NCI-H2107 treated with DMSO at 0.1 percent for 48 hours (cell line): ENCODE data around the gene COX6B2.

Source experiments
- DNase-seq: peaks from one replicate; lab custom pipeline; 2025; ENCODE audit not compliant: unreplicated experiment; lab: John Stamatoyannopoulos, UW

COX6B2 gene

DNA sequence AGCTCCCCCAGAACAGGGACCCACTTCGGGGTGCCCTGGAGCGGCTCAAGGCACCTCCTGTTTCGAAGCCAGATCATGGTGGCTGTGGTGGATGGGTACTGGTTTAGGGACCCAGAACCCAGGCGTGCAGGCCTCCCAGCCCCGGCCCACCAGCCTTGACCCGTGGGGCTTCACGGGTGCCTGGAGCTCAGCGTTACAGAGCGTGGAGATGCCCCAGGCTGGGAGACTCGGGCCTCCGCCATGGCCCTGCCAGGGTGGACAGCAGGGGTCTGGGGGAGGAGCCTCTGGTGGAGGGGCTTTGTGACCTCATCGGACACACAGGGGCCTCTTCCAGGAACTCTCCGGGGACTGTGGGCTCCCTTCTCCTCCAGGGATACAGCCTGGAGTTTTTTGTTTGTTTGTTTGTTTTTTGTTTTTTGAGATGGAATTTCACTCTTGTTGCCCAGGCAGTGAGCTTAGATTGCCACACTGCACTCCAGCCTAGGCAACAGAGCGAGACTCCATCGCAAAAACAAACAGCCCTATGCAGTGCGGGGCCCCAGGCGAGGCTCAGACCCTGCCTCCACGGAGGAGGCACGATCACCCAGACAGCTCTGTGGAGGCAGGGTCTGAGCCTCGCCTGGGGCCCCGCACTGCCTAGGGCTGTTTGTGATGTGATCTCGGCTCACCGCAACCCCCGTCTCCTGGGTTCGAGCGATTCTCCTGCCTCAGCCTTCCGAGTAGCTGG is 8.6 kb upstream of the COX6B2 start, which contains the start of gene GARIN5B:
GARIN5B (minus strand) TSS at position 271 of the 727 bp plus-strand sequence; CDS start at position 77, 194 bp downstream.
- no peak for DNase-seq

DNA sequence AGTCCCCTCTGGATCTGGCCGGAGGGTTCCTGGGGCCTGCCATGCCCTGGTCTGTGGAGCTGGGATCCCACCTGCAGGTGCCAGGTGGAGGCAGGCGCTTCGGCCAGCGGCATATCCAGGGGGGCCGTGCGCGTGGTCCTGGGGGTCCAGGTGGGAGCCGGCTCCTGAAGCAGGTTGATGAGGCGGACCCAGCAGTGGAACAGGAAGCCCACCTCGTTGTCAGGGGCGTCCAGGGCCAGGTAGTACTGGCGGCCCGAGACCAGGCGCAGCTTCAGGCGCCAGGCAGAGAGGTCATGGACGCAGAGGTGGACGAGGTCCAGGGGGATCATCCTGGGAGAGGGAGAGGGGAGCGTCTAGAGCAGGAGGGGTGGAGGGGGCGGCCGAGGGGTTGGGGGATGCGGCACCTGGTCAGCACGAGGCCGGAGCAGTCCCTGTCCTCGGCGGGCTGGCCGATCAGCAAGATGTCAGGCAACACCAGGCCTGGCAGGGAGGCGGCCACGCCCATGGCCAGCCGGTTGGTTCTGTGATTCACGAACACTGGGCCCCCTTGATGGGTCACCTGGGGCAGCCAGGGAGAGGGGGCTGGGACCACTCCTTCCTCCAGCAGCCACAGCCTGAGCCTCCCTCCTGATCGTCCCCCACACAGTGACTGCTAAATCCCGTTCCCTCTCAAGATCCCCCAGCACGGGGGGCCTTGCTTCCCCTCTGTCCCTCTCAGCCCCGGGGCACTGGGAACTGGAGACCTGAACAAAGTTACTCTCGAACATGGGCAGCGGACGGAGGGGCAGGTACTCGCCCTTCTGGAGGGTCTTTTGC is 7.9 kb upstream of the COX6B2 start:
- DNase-seq: no peak

DNA sequence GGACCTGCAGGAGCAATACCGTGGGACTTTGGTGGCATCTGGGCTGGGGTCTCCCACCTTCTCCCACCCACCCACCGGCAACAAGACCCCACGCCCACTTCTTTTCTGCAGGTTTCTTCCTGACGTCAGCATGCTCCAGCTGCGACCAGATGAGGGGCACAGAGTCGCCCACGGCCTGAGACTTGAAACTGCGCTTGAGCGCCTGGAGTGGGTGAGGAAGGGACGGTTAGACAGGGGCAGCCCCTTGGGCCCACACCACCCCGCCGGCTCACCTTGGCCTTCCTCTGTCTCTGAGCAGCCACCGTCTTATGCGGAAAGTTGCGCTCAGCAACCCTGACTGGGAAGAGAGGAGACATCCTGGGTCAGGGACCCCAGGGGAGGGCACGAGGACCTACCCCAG is 6.4 kb upstream of the COX6B2 start:
- no peak for DNase-seq

DNA sequence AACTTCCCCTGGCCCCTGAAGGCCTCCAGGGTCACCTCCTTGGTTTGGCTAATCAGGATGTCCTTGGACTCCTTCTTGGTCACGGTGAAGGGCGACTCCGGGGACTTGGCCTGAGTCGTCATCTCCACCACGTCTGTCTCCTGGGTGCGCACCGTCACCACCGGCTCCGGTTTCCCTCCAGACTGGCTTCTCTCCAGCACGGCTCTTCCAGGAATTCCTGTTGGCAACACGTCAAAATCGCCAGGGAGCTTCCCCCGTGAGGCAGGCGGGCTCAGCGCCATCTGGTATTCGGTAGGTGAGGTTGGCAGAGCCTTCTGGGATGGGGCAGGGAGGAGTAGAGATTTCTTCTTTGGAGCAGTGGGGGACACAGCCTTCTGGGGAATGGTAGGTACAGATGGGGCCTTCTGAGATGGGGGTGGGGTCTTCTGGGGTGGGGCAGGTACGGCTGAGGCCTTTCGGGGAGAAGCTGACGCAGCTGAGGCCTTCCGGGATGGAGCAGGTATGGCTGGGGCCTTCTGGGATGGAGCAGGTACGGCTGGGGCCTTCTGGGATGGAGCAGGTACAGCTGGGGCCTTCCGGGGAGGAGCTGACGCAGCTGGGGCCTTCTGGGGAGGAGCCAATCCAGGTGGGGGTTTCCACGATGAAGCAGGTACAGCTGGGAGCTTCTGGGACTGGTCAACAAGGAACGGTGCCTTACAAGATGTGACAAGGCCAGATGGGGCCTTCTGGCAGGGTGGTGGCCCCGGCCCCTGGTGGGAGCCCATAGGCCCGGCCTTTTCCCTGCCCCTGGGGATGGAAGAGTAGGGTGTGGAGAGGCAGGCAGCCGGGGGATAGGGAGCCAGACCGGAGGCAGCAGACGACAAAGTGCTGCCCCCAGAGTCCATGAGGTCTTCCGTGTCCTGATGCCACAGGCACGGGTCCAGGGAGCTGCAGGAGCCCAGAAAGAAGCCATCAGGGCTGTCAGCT is 4.7 kb upstream of the COX6B2 start:
- DNase-seq: peak; percentile 16

DNA sequence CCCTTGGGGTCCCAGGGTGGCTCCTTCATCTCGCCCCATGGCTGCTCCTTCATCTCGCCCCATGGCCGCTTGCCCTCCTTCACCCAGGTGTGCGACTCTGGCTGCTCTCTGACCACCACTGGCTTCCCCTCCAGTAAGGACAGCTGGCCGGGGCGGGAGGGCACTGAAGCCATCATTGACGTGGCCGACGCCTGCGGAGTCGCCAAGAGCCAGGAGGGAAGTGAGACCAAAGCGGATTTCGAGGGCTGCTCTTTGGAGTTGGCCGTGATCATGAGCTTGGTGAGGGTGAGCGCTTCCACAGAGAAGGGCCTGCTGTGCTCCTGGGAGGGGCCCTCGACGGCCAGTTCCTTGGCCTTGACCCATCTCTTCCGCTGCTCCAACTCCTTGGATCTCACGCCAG is 4.0 kb upstream of the COX6B2 start:
- DNase-seq: no peak

DNA sequence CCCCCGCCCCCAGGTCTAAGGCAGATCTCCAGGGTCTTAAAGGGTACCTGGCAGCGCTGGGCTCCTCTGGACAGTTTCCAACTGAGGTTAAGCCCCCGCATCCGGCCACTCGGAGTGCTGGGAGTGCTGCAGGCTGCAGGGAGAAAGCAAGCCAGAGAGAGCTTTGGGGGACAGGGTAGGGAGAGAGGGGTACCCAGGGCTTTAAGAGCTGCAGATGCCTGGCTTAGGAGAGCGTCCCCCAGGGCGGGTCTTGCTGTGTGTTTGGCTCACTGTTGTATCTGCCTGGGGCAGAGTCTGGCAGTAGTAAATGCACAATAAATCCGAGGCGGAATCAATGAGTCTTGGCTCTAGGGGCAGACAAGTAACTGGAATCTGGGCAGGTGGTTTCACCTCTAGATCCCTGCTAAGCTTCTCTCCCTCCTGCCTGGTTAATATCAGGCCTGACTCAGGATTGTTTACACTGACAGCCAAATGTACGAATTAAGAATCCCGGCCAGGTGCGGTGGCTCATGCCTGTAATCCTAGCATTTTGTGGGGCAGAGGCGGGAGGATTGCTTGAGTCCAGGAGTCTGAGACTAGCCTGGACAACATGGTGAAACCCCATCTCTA is 798 bp upstream of the COX6B2 start:
- no peak for DNase-seq

DNA sequence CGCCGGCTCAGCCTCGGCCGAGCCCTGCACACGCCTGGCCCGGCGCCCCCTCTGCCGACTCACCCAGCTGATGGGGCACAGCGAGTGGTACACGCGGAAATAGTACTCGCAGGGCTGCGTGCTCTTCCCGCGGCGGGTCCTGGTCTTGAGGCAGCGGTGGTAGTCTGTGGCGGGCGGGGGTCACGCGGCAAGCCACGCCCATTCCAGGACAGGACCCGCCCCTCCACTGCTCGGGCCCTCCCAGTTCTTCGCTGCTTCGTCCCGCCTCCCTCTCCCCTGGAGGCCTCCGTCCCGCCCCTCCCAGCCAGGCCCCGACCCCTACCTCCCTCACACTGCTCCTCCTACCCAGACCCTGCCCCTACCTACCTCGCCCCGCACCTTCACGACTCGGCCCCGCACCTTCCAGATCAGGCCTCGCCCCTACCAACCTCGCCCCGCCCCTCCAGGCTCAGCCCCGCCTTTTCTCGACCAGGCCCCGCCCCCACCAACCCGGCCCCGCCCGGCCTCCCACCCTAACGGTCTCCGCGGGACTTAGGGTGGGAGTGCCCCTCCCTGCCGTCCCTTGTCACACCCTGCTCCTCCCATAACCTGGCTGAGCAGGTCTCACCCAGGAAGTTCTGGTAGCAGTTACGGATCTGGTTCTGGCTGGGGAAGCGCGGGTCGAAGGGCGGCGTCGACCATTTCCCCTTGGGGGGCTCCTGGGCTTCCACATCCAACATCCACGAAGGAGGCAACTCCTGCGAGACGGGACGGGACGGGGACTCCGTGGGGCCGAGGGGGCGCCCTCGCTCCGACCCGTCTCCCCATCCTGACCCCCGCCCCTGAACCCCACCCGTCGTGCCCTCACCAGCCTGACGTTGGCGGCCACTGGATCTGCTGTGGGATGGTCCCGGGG is 469 bp downstream of the COX6B2 start:
- DNase-seq: no peak

DNA sequence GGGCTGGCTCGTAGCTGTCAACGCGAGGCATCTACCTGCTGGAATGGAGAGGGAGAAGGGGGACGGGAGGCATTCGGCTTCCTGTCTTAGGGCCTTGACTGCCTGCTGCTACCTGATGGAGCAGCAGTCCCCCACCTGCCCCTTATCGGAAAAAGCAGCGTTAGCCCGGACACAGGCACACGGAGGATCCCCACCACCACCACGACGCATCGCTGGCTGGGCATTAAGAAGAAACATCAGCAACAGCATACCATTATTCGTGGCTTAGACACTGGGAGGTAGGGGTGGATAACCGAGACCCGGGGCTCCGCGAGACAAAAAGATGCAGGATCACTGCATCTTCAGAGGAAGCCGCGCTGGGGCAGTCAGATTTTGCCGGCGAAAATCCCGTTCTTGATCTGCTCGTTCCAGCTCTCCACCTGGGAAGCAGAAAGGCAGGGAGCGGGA is 1.1 kb downstream of the COX6B2 start:
- no peak for DNase-seq

DNA sequence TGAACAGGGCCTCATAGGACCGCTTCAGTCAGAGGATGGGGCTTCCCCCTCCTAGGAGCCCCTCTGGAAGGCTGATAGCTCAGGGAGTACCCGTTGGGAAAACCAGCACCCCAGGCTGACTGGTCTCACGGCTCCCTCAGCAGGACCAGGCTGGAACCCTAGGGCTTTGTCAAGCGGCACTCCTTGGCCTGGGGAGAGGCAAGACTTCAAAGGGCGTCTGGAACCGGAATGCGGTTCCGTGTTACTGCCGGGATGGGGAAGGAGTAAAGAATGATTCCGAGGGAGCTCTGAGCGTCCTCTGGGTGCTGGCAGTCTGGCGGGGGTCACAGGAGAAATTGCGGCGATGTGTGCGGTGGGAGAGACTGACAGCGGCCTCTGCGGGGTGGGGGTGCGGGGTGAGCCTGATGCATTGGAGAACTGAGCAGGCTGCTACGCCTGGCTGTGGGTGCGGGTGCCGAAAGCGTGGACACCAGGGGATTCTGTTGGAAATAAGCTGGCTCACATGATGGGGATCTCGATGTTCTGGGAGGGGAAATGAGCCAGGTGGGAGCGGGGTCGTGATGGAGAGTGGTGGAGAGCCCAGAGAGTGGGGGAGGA is 1.9 kb downstream of the COX6B2 start:
- no peak for DNase-seq

DNA sequence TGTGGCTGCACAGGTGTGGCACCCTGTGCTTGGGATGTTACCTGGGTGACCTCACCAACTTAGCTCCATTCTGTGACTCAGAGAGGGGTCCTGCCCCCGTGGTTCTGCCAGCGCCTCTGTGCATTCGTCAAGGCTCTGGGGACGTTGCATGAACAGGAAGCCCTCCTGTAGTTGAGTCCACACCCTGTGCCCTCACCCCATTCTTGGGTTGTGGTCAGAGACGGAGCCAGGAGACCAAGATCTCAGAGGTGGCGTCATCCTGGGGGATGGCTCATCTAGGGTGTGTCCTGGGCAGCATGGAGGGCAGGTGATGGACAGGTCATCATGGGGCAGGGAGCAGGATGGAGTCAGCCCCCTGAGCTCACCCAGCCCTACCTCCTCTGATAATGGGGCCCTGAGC is 2.5 kb downstream of the COX6B2 start:
- no peak for DNase-seq

DNA sequence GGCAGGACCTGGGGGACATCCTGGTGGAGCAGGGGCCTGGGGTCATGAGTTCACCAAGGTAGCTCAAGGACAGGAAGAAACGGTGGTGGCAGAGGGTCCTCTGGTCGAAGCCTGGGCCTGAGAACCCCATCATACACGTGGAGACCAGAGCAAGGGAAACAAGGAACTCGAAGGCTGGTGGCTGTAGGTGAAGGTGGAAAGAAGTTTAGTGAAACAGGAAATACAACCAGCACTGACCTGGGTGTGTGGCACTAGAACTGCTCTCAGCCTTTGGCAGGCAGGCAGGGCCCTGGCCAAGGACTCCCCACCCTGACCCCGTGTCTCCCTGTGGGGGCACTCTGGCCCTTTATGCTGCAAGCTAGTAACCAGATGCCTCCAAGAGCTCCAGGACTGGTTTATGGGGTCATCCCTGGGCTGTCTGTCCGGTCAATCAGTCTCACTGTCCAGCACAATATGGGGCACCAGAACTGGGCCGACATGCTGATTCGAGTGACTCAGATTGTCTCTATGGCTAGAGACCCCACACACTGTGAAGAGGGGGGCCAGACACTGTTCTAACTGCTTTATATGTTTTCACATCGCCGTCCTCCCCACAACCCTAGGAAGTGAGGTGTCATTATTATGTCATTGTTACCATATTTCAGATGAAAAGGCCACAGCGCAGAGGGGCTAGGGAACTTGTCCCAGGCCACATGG is 3.8 kb downstream of the COX6B2 start:
- DNase-seq: no peak

DNA sequence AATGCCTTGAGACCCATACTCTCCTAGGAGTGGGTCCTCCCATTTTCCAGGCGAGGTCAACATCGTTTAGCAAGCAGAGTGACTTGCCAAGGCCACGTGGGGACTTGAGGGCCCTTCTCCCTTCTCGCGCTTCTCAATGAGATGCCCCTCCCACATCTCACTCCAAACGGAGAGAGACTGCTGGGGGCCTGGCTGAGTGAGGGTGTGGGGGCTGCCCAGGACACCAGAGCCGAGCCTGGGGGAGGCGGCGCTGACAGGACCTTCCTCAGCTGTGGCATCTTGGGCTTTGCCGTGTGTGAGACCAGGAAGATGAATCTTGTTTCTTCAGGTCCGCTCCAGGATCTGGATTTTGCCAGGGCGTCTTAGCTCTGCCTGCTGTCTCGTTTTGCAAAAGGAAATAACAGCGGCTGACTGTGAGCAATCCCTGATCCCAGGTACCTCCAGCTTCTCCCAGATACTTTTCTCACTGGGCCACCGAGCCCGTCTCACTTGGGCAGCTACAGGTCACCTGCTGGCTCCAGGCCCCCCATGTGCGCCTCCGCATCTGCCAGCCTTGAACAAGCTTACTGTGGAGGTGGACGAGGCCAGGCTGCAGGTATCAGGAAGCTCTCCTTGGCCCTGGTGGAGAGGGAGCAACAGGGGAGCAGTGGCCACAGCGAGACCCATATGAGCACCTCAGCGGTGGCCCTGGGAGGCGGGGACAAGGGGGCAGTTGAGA is 6.0 kb downstream of the COX6B2 start:
- DNase-seq: no peak

DNA sequence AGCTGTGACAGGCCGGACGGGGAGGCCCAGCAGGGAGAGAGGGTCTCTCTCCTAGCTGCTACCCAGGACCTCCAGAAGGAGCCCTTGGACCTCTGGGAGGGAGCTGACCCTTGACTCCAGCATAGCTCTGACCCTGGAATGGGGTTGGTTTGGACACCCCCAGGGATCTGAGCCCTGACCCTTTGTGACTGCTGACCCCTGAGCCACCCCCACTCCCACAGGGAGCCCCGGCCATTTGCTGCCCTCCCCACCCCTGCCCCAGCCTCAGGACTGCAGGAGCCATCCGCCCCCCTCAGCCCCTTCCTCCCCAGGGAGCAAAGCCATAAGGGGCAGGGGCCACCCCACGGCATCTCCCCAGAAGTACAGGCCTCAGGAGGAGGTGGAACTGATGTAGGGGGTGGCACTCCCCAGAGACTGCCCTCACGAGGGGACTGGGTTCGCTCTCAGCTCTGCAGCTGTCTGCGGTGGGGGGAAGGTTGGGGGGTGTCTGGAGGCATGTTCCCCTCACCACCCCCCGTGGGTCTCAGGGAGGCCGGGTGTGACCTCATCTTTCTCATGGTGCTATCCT is 7.0 kb downstream of the COX6B2 start:
- DNase-seq: no peak

DNA sequence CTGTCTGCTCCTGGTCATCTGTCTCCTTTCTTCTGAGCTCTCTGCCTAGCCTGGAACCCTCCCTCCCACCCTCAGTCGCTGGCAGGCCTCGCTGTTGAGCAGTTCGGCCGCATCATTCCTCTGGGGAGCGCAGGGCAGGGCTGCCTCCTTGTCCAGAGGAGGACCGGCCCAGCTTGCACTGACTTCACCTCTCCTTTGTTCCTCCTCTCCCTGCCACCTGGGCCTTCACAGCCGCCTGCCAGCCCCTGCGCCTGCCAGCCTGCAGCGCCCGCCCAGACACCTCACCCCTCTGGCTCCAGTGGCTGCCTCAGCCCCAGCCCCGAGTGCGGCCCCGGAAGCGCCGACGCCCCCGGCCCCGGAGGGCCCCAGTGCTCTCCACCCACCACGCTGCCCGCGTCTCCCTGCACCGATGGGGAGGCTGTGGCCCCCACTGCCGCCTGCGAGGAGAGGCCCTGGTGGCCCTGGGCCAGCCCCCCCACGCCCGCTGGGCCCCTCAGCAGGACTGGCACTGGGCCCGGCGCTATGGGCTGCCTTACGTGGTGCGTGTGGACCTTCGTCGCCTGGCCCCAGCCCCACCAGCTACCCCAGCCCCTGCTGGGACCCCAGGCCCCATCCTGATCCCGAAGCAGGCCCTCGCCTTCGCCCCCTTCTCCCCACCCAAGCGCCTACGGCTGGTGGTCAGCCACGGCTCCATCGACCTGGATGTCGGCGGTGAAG is 7.6 kb downstream of the COX6B2 start:
- no peak for DNase-seq

DNA sequence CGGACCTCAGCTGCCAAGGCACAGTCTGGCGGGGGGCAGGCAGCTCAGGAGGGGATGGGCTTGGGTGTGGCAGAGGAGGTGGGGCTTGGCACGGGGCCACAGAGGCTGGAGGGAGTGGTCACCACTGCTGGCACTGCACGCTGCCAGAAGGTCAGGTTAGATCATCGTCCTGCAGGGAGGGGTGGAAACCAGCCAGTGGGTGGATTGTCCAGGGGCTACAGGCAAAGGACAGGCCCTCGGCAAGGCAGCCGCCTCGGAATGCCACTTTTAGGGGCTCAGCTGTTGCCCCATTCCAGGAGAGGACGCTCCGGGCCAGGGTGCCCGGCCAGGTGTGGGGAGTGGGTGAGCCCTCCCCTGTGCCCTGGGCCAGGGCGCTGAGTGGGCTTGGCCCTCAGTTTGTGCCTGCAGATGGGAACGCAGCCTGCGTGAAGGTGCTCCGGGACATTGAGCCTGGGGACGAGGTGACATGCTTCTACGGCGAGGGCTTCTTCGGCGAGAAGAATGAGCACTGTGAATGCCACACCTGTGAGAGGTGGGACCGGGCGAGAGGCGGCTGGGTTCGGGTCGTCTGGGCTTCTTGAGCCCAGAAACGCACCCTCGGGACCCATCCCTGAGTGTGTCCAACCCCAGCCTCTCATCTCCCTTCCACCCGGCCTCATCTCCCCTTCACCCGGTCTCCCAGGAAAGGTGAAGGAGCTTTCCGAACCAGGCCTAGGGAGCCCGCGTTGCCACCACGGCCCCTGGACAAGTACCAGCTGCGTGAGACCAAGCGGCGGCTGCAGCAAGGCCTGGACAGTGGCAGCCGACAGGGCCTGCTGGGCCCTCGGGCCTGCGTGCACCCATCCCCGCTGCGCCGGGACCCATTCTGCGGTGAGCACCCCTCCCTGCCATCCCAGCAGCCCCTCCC is 8.4 kb downstream of the COX6B2 start:
- DNase-seq: no peak
